SK-N-MC (cell line): ENCODE results near the gene MINDY4.

ENCODE experiments used
- DNase-seq: peaks from one replicate; pipeline ENCODE4 v3.0.0-alpha.2; 2011; ENCODE audit warnings: low read depth, low spot score
- H3K27ac ChIP-seq: fragments of 200-600 bp; sonication (generic); 2 replicates; pipeline ENCODE4 v1.5.1; 2016; ENCODE audit warnings: mixed run types
- H3K36me3 ChIP-seq: fragments of 200-600 bp; sonication (generic); 2 replicates; pipeline ENCODE4 v1.6.1; 2017; ENCODE audit warnings: antibody characterized with exemption, low read length, mixed read lengths; ENCODE audit not compliant: insufficient read depth
- H3K4me3 ChIP-seq: fragments of 200-600 bp; sonication (generic); 2 replicates; pipeline ENCODE4 v1.5.1; 2016
- H3K9ac ChIP-seq: fragments of 200-600 bp; sonication (generic); 2 replicates; pipeline ENCODE4 v1.8.0; 2017; ENCODE audit warnings: mixed run types, mixed read lengths; ENCODE audit not compliant: insufficient read length
- H3K9me3 ChIP-seq: fragments of 200-600 bp; sonication (generic); 2 replicates; pipeline ENCODE4 v1.6.1; 2017; ENCODE audit warnings: low read depth, mild to moderate bottlenecking, antibody characterized with exemption, low read length, moderate library complexity, mixed read lengths
- EZH2 ChIP-seq: fragments of 200-600 bp; sonication (generic); IDR thresholded peaks from one replicate; pipeline ENCODE4 v1.6.1; 2017; ENCODE audit warnings: antibody characterized with exemption
- FOXP2 ChIP-seq: optimal IDR thresholded peaks from 2 replicates; pipeline ENCODE3; 2011; ENCODE audit warnings: mild to moderate bottlenecking, moderate library complexity; ENCODE audit not compliant: insufficient read depth; ENCODE audit errors: extremely low read length, control extremely low read depth
- POLR2AphosphoS5 ChIP-seq: IDR thresholded peaks from 2 replicates; pipeline ENCODE4 v1.6.1; 2012; ENCODE audit warnings: mild to moderate bottlenecking, low read depth, low read length, borderline replicate concordance

MINDY4 gene

GRCh38 chr7:30915005-30915601 lies 143.9 kb downstream of the MINDY4 start:
- Histone ChIP-seq H3K9me3 (no peaks in the 10 kb centered on the region), H3K4me3 (no peak overlapping the region), H3K27ac (no peak overlapping the region), H3K36me3 (no peaks in the 10 kb centered on the region), H3K9ac (no peak overlapping the region)
- DNase-seq: no peak
- TF ChIP-seq FOXP2 (no peak), POLR2AphosphoS5 (no peak), EZH2 (no peak)

DNA sequence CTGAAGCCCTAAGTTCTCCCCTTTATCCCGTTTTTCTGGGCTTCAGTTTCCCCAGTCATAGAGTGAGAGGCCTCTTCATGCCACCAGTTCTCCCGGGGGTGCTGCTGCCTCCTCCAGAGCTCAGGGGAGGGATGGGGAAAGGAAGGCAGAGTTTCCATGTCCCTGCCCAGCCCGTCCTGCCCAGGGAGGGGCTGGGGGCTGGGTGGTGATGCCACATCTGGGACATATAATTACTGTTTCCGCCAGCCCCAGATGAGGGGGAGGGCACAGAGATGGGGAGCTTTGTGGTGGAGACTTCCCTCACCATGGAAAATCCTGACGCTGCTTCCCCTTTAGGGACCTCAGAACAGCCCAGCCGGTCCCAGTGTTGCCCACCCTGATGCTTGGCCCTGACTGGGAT lies 144.5 kb downstream of the MINDY4 start:
- no peak for DNase-seq
- TF ChIP-seq POLR2AphosphoS5 (no peak), EZH2 (no peak), FOXP2 (no peak)
- Histone ChIP-seq H3K9me3 (no peaks in the 10 kb centered on the region), H3K4me3 (no peak overlapping the region), H3K27ac (no peak overlapping the region), H3K36me3 (no peaks in the 10 kb centered on the region), H3K9ac (no peak overlapping the region)

GRCh38 chr7:30916255-30916654 lies 145.0 kb downstream of the MINDY4 start:
- Histone ChIP-seq H3K36me3 (no peaks in the 10 kb centered on the region), H3K9ac (no peak overlapping the region), H3K27ac (no peak overlapping the region), H3K4me3 (no peak overlapping the region), H3K9me3 (no peaks in the 10 kb centered on the region)
- DNase-seq: no peak
- no peak for TF ChIP-seq FOXP2
- TF ChIP-seq EZH2: no peak
- TF ChIP-seq POLR2AphosphoS5: no peak

DNA sequence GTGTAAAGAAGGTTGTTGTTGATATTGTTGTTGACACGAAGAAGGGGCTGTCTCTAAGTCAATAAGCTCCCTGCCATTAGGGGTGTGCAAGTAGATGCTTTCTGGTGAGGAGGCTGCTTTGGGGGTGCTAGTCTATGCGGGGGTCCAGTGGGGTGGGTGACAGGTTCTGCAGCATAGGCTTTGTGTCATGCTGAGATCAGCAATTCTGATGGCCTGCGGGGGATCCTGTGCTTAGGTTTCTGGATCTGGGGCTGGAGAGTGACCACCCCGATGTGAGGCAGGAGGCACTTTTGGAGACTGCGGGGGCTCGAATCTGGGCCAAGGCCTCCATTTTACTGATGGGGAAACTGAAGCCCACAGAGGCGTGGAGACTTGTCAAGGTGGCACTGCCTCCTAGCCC lies 145.6 kb downstream of the MINDY4 start:
- Histone ChIP-seq H3K9me3 (no peaks in the 10 kb centered on the region), H3K9ac (no peak overlapping the region), H3K4me3 (no peak overlapping the region), H3K36me3 (no peaks in the 10 kb centered on the region), H3K27ac (no peak overlapping the region)
- DNase-seq: no peak
- TF ChIP-seq EZH2 (no peak), POLR2AphosphoS5 (no peak), FOXP2 (no peak)

GRCh38 chr7:30917216-30917893 lies 146.1 kb downstream of the MINDY4 start:
- no peak for DNase-seq
- H3K27ac ChIP-seq: no peak overlapping the region
- H3K4me3 ChIP-seq: no peak overlapping the region
- H3K9ac ChIP-seq: no peak overlapping the region
- H3K36me3 ChIP-seq: no peaks in the 10 kb centered on the region
- no peaks in the 10 kb centered on the region for H3K9me3 ChIP-seq
- TF ChIP-seq FOXP2 (no peak), EZH2 (no peak), POLR2AphosphoS5 (no peak)

DNA sequence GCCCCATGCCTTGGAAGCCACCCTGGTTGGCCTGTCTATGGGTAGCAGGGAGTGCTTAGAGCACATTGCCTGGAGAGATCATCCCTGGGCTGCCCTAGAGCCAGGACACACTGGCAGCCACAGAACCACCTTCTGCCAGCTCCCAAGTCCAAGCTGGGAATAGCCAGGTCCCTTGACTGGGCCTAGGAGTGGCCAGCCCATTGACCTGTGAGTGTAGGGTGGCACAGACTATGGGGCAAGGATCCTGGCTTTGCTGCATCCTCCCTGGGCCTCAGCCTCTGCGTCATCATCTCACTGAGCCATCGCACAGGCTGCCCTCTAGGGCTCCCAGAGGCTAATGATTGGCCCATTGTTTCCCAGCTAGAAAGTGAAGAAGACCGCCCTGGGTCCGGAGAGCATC lies 147.5 kb downstream of the MINDY4 start:
- no peaks in the 10 kb centered on the region for H3K9me3 ChIP-seq
- H3K9ac ChIP-seq: no peak overlapping the region
- H3K36me3 ChIP-seq: no peaks in the 10 kb centered on the region
- no peak for TF ChIP-seq EZH2
- TF ChIP-seq POLR2AphosphoS5: no peak
- no peak for TF ChIP-seq FOXP2
- no peak overlapping the region for H3K27ac ChIP-seq
- no peak overlapping the region for H3K4me3 ChIP-seq
- no peak for DNase-seq

DNA sequence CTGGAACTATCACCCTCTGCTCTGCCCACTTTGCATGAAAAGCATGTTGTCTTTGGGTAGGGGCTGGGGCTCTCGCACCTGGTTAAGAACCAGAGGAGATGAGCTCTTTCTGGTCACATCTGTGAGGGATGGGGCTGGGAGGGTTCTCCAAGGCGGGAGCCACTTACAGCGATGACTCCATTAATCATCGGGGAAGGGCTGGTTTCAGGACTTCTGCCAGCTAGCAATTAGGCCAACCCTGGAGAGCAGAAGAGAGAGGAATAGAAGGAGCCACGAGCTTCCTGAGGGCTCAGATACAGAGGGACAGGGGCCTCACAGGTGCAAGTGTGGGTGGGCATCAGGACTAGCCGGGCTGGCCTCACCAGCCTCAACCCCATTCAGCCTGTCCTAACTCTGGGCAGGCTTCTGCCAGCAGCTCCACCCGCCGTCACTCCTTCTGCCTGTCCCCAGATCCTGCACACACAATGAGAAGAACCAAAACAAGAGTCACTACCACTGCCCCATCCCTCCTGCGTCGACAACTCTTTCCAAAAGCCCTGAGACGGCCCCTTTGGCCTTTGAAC lies 148.9 kb downstream of the MINDY4 start:
- Histone ChIP-seq H3K36me3 (no peaks in the 10 kb centered on the region), H3K4me3 (no peak overlapping the region), H3K9ac (no peak overlapping the region), H3K9me3 (no peaks in the 10 kb centered on the region), H3K27ac (no peak overlapping the region)
- no peak for DNase-seq
- TF ChIP-seq FOXP2 (no peak), EZH2 (no peak), POLR2AphosphoS5 (no peak)

DNA sequence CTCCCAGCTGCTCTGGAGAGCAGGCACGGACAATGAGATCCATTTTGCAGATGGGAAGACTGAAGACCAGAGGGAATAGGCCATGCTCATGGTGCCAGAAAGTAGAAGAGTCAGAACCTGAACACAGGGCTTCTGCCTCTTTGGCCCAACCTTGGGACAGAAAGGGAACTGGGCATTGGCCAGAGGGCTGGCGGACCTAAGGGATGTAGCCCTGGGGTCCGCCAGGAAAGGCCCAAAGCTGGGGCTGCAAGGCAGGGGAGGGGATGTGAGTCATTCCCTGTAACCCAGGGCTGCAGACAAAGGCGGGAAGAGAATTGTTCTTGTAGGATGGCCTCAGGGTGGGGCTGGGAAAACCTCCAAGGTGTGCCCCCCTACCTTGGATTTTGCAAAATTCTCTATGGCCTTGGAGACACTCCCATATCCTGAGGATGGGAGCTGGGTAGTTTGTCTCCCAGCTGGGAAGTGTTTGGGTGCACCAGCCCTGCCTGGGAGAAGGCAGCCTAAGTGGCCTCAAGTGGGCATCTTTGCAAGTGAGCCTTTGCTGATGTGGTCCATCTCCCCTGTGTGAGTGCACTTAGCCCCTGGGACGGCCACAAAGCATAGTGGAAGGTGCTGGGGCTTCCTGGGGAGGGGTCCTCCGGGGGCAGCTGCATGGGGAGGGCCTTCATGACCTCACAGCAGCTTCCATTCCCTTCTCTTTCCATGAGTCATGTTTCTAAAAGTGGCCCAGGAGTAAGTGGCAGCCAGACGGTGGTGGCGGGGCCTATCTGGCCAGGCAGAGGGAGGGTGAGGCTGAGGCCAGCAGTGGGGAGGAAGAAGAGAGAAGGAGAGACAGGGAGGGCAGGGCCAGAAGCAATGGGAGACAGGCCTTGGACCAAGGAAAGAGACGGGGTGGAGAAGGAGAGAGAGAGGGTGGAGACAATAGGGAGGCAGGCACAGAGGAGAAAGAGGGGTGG lies 149.6 kb downstream of the MINDY4 start:
- Histone ChIP-seq H3K36me3 (no peaks in the 10 kb centered on the region), H3K9me3 (no peaks in the 10 kb centered on the region), H3K9ac (no peak overlapping the region), H3K27ac (no peak overlapping the region), H3K4me3 (no peak overlapping the region)
- DNase-seq: no peak
- TF ChIP-seq EZH2: no peak
- TF ChIP-seq POLR2AphosphoS5: no peak
- TF ChIP-seq FOXP2: no peak
